Caco-2 (cell line): Measurements from ENCODE around the gene KCNC1. TPM values are rescaled to one million over a fixed set of nuclear protein-coding genes. Genes with fewer than 3 reads are reported as not detected.

Source experiments
- BruUV-seq: library from RNA; stranded (reverse); fragments of 400-500 nt; replicated peaks from 2 replicates; lab custom pipeline; 2021; lab: Mats Ljungman, UMichigan
- CTCF ChIA-PET: fragments of 300-600 bp; sonication (Branson Sonifier 250); formaldehyde crosslinking; loops from one replicate; lab custom pipeline; 2022; ENCODE audit warnings: antibody characterized with exemption; lab: Charles Lee
- POLR2A ChIA-PET: fragments of 300-600 bp; sonication (Branson Sonifier 250); formaldehyde crosslinking; loops from one replicate; lab custom pipeline; 2022; ENCODE audit warnings: antibody characterized with exemption; lab: Charles Lee
- DNase-seq, 2 experiments: peaks; one replicate each; pipeline versions ENCODE4 v3.0.0 to v3.0.0-alpha.2; 2020 to 2022
- H3K27me3 ChIP-seq: replicated peaks from 2 replicates; pipeline ENCODE4 v1.6.0; 2011; ENCODE audit warnings: low read length; ENCODE audit not compliant: control insufficient read depth, insufficient read depth
- H3K36me3 ChIP-seq: 2 replicates; pipeline ENCODE4 v1.5.1; 2011; ENCODE audit warnings: low read length; ENCODE audit not compliant: control insufficient read depth, insufficient read depth
- H3K4me1 ChIP-seq: fragments of 250-450 bp; sonication (Bioruptor Pico); 2 replicates; pipeline ENCODE4 v1.5.1; 2020; ENCODE audit warnings: mild to moderate bottlenecking
- H3K4me3 ChIP-seq: 2 replicates; pipeline ENCODE4 v1.5.1; 2011; ENCODE audit warnings: low read depth, mild to moderate bottlenecking, control low read depth, low read length
- H3K9me3 ChIP-seq: fragments of 250-450 bp; sonication (Bioruptor Pico); 2 replicates; pipeline ENCODE4 v1.5.1; 2020; ENCODE audit warnings: mild to moderate bottlenecking, moderate library complexity
- H3K27ac Mint-ChIP-seq: one replicate; pipeline ENCODE4 v1.8.0; 2022; ENCODE audit warnings: mixed read lengths; ENCODE audit not compliant: unreplicated experiment
- H3K27me3 Mint-ChIP-seq: one replicate; pipeline ENCODE4 v1.8.0; 2022; ENCODE audit warnings: mixed read lengths; ENCODE audit not compliant: insufficient read depth, unreplicated experiment
- H3K36me3 Mint-ChIP-seq: one replicate; pipeline ENCODE4 v1.8.0; 2022; ENCODE audit warnings: mild to moderate bottlenecking, mixed read lengths; ENCODE audit not compliant: insufficient read depth, unreplicated experiment
- H3K4me1 Mint-ChIP-seq: one replicate; pipeline ENCODE4 v1.8.0; 2022; ENCODE audit warnings: low read depth, mixed read lengths; ENCODE audit not compliant: unreplicated experiment
- H3K4me3 Mint-ChIP-seq: one replicate; pipeline ENCODE4 v1.8.0; 2022; ENCODE audit warnings: mild to moderate bottlenecking, moderate library complexity, mixed read lengths; ENCODE audit not compliant: unreplicated experiment
- H3K9me3 Mint-ChIP-seq: one replicate; pipeline ENCODE4 v1.8.0; 2022; ENCODE audit warnings: mixed read lengths; ENCODE audit not compliant: unreplicated experiment
- CTCF ChIP-seq, 2 experiments: fragments of 200-600 bp in 1 of 2; IDR thresholded peaks; 1 replicate in 1 of 2; 2 replicates in 1 of 2; pipeline versions ENCODE4 v1.5.1 to v1.8.0; 2011 to 2022; ENCODE audit warnings: antibody characterized with exemption in 1 of 2, control low read depth in 1 of 2, inconsistent platforms in 1 of 2, low read depth in 1 of 2, low read length in 1 of 2, mild to moderate bottlenecking in 1 of 2, moderate library complexity in 1 of 2; ENCODE audit not compliant: insufficient read depth in 1 of 2, severe bottlenecking in 1 of 2, unreplicated experiment in 1 of 2
- intact Hi-C: fragments of 100-400 bp; cut with micrococcal nuclease; formaldehyde crosslinking; loops from one replicate; pipeline ENCODE4 v1.10.0; 2022; ENCODE audit not compliant: unreplicated experiment
- total RNA-seq: library from RNA; stranded (reverse); gene quantifications from 2 replicates; pipeline ENCODE4 v1.2.3, GENCODE V29; 2022

The KCNC1 gene
- total RNA-seq, 1 experiment from 2014 or later, result 0.07 TPM

GRCh38 chr11:17763703-17764102 is 29.1 kb downstream of the KCNC1 start:
- TF ChIP-seq CTCF (IDR thresholded peaks at IDR 0.05; ENCODE audit: insufficient read depth in 1 of 2, low read depth in 1 of 2, low read length in 1 of 2, severe bottlenecking in 1 of 2, unreplicated experiment in 1 of 2), result no peak
- ChIA-PET CTCF (no interaction called here), POLR2A (no interaction called here)
- H3K4me3 Mint-ChIP-seq, result no peak overlapping the region
- no peaks in the 10 kb centered on the region for H3K4me1 Mint-ChIP-seq
- H3K27me3 ChIP-seq, result no peaks in the 10 kb centered on the region
- no peaks in the 10 kb centered on the region for H3K36me3 ChIP-seq
- no peak overlapping the region for H3K27ac Mint-ChIP-seq
- no peaks in the 10 kb centered on the region for H3K9me3 ChIP-seq
- no TSS peak for BruUV-seq
- no peak for DNase-seq
- H3K27me3 Mint-ChIP-seq, result no peaks in the 10 kb centered on the region
- intact Hi-C loops, result no loop called here
- H3K4me1 ChIP-seq, result no peaks in the 10 kb centered on the region
- H3K9me3 Mint-ChIP-seq, result no peaks in the 10 kb centered on the region
- H3K36me3 Mint-ChIP-seq, result no peaks in the 10 kb centered on the region
- H3K4me3 ChIP-seq, result no peak overlapping the region

GRCh38 chr11:17764446-17765218 is 30.1 kb downstream of the KCNC1 start:
- Mint-ChIP-seq H3K27ac (no peak overlapping the region), H3K4me1 (no peaks in the 10 kb centered on the region), H3K27me3 (no peaks in the 10 kb centered on the region), H3K9me3 (no peaks in the 10 kb centered on the region), H3K36me3 (no peaks in the 10 kb centered on the region), H3K4me3 (no peak overlapping the region)
- no TSS peak for BruUV-seq
- ChIA-PET POLR2A (no interaction called here), CTCF (no interaction called here)
- no peaks in the 10 kb centered on the region for H3K4me1 ChIP-seq
- H3K9me3 ChIP-seq, result no peaks in the 10 kb centered on the region
- intact Hi-C loops, result no loop called here
- H3K36me3 ChIP-seq, result no peaks in the 10 kb centered on the region
- TF ChIP-seq CTCF (IDR thresholded peaks at IDR 0.05; ENCODE audit: insufficient read depth in 1 of 2, low read depth in 1 of 2, low read length in 1 of 2, severe bottlenecking in 1 of 2, unreplicated experiment in 1 of 2), result no peak
- H3K4me3 ChIP-seq, result no peak overlapping the region
- DNase-seq, result no peak
- H3K27me3 ChIP-seq, result no peaks in the 10 kb centered on the region

- no peaks in the 10 kb centered on the region for H3K27me3 ChIP-seq
- H3K27ac Mint-ChIP-seq, result no peak overlapping the region
- H3K36me3 Mint-ChIP-seq, result no peaks in the 10 kb centered on the region
- no TSS peak for BruUV-seq
- H3K4me1 Mint-ChIP-seq, result no peaks in the 10 kb centered on the region
- no peak for DNase-seq
- CTCF ChIA-PET, result interaction anchor here (1.6 kb wide), 1 partner anchor 35 kb away, joined by 5 read pairs; no protein-coding TSS in a partner anchor
- H3K27me3 Mint-ChIP-seq, result no peaks in the 10 kb centered on the region
- no peak for TF ChIP-seq CTCF (IDR thresholded peaks at IDR 0.05; ENCODE audit: insufficient read depth in 1 of 2, low read depth in 1 of 2, low read length in 1 of 2, severe bottlenecking in 1 of 2, unreplicated experiment in 1 of 2)
- POLR2A ChIA-PET, result no interaction called here
- intact Hi-C loops, result no loop called here
- H3K36me3 ChIP-seq, result no peaks in the 10 kb centered on the region
- H3K4me1 ChIP-seq, result 0 out of 2 replicates have a peak, but pooled peaks cover 4% of the 10 kb centered on the region
- H3K4me3 ChIP-seq, result no peak overlapping the region
- no peaks in the 10 kb centered on the region for H3K9me3 ChIP-seq
- no peaks in the 10 kb centered on the region for H3K9me3 Mint-ChIP-seq
- H3K4me3 Mint-ChIP-seq, result no peak overlapping the region
Measured at GRCh38 chr11:17765356-17766072, 30.9 kb downstream of the KCNC1 start.
